Ovary (tissue), 9 donors: ENCODE results near the gene PRKG1. TPM values are rescaled to one million over a fixed set of nuclear protein-coding genes. Genes with fewer than 3 reads are reported as not detected.

Experiments
- DNase-seq, 5 donors: peaks; one replicate each; pipeline ENCODE4 v3.0.0-alpha.2; 2019 to 2020
- H3K27ac ChIP-seq, 2 donors: fragments of 200-600 bp; one replicate each; pipeline versions ENCODE4 v1.5.1 to v1.8.0; 2019 to 2022
- H3K27me3 ChIP-seq: fragments of 200-600 bp; one replicate; pipeline ENCODE4 v1.8.0; 2022
- H3K36me3 ChIP-seq: fragments of 200-600 bp; sonication (generic); one replicate; pipeline ENCODE4 v1.5.1; 2019
- H3K4me1 ChIP-seq: one replicate; pipeline ENCODE4 v1.8.1; 2013; ENCODE audit warnings: mild to moderate bottlenecking, moderate library complexity; ENCODE audit not compliant: insufficient read depth
- H3K4me3 ChIP-seq: fragments of 200-600 bp; sonication (generic); one replicate; pipeline ENCODE4 v1.5.1; 2017
- H3K9me3 ChIP-seq, 2 donors: fragments of 200-600 bp in 1 of 2; sonication (generic) in 1 of 2; one replicate each; pipeline versions ENCODE4 v1.5.1 to v1.8.1; 2013 to 2019; ENCODE audit warnings: mild to moderate bottlenecking in 1 of 2, moderate library complexity in 1 of 2
- CTCF ChIP-seq, 3 donors: fragments of 450-650 bp in 2 of 3; fragments of 200-600 bp in 1 of 3; IDR thresholded peaks; one replicate each; pipeline versions ENCODE4 v1.5.1 to v1.8.0; 2016 to 2022; ENCODE audit warnings: antibody characterized with exemption in 3 of 3, mild to moderate bottlenecking in 1 of 3
- EP300 ChIP-seq: sonication (generic); formaldehyde crosslinking; IDR thresholded peaks from one replicate; pipeline ENCODE4 v1.6.1; 2017; ENCODE audit warnings: antibody characterized with exemption
- POLR2A ChIP-seq: fragments of 450-650 bp; IDR thresholded peaks from one replicate; pipeline ENCODE4 v1.6.1; 2017; ENCODE audit warnings: antibody characterized with exemption, mild to moderate bottlenecking, moderate library complexity
- WGBS, 3 donors: extraction: QIAGEN DNeasy Blood & Tissue Kit in 1 of 3; methylation state at CpG; one replicate each; pipeline versions ENCODE4 v1.1.5 to v1.1.7; 2013 to 2017; 5-methylcytosine and 5-hydroxymethylcytosine counted together
- intact Hi-C, 4 donors: fragments of 100-400 bp; cut with DNase I; formaldehyde crosslinking; loops; one replicate each; pipeline versions ENCODE4 v1.11.0 to v1.15.1; 2022 to 2023
- polyA plus RNA-seq, 2 donors: library from polyadenylated mRNA; stranded (reverse); fragments of 200-250 nt in 1 of 2; fragments of 350-450 nt in 1 of 2; fragmentation: Illumina TruSeq in 1 of 2; extraction: RNeasy Lipid Tissue Mini Kit (QIAGEN cat#74804) in 1 of 2; gene quantifications; one replicate each; pipeline ENCODE4 v1.2.3, GENCODE V29; 2013 to 2014
- total RNA-seq, 7 donors: library from RNA; depleted of rRNA in 2 of 7; stranded (reverse); fragments of >200 nt in 2 of 7; fragmentation: NEBNext Ultra II Directional in 3 of 7; extraction: Animal tissue kit (Norgen Biotek cat#: 25700) in 3 of 7; gene quantifications; one replicate each; pipeline versions ENCODE4 v1.1.0 to v1.2.4, GENCODE V29; 2016 to 2023
- donor health status: DM: no; HTN: no; CAD: no; lungs with moderate emphysema.
- donor health status: DM: no; HTN: no; CAD: no.
- donor health status: Bipolar disorder and iron deficiency.
- donor health status: DM: yes; HTN: yes; CAD: no.
- donor health status: DM: no; HTN: no; CAD: no.
- donor health status: DM: yes; HTN: yes; CAD: no.

PRKG1 gene
- total and polyA plus RNA-seq, 9 donors = 2.8 to 21.1 (median 15.7) TPM

GRCh38 chr10:51112013-51112412, 37.7 kb downstream of the PRKG1 start:
- WGBS, 3 donors = 92 to 95% (median 94%) methylated on average over 4 of the region's 4 CpGs
- TF ChIP-seq CTCF (IDR thresholded peaks at IDR 0.05) = no peak
- TF ChIP-seq POLR2A = no peak
- no peak for TF ChIP-seq EP300
- Histone ChIP-seq H3K27me3 (no peaks in the 10 kb centered on the region), H3K27ac (no peak overlapping the region), H3K9me3 (no peaks in the 10 kb centered on the region), H3K36me3 (no peaks in the 10 kb centered on the region), H3K4me3 (no peak overlapping the region), H3K4me1 (no peaks in the 10 kb centered on the region)
- DNase-seq = no peak
- intact Hi-C loops = no loop called here

GRCh38 chr10:51113007-51113406, 38.7 kb downstream of the PRKG1 start:
- intact Hi-C loops = no loop called here
- WGBS, 3 donors = 96 to 100% (median 98%) methylated on average over 1 of the region's 1 CpG
- Histone ChIP-seq H3K27ac (no peak overlapping the region), H3K9me3 (no peaks in the 10 kb centered on the region), H3K4me1 (no peaks in the 10 kb centered on the region), H3K4me3 (no peak overlapping the region), H3K36me3 (no peaks in the 10 kb centered on the region), H3K27me3 (no peaks in the 10 kb centered on the region)
- no peak for DNase-seq
- TF ChIP-seq EP300 (no peak), CTCF (IDR thresholded peaks at IDR 0.05) (no peak), POLR2A (no peak)

- 43 to 48% (median 44%) methylated on average over 3 of the region's 3 CpGs for WGBS, 3 donors
- DNase-seq = no peak
- no peaks in the 10 kb centered on the region for H3K36me3 ChIP-seq
- intact Hi-C loops = no loop called here
- H3K4me3 ChIP-seq = no peak overlapping the region
- TF ChIP-seq CTCF (IDR thresholded peaks at IDR 0.05) = no peak
- no peaks in the 10 kb centered on the region for H3K4me1 ChIP-seq
- H3K27ac ChIP-seq = no peak overlapping the region
- no peaks in the 10 kb centered on the region for H3K27me3 ChIP-seq
- H3K9me3 ChIP-seq = no peaks in the 10 kb centered on the region
These were observed 42.9 kb downstream of the PRKG1 start for GRCh38 chr10:51117053-51117660.

GRCh38 chr10:51117794-51118193, 43.5 kb downstream of the PRKG1 start:
- no peak overlapping the region for H3K4me3 ChIP-seq
- H3K9me3 ChIP-seq = no peaks in the 10 kb centered on the region
- no peak for TF ChIP-seq EP300
- no peak for TF ChIP-seq CTCF (IDR thresholded peaks at IDR 0.05)
- no peak for TF ChIP-seq POLR2A
- H3K27ac ChIP-seq = no peak overlapping the region
- no peaks in the 10 kb centered on the region for H3K4me1 ChIP-seq
- intact Hi-C loops = no loop called here
- H3K36me3 ChIP-seq = no peaks in the 10 kb centered on the region
- no peaks in the 10 kb centered on the region for H3K27me3 ChIP-seq
- DNase-seq = no peak
- WGBS, 3 donors = 12 to 33% (median 22%) methylated on average over 1 of the region's 1 CpG
